HG03558 (cell line): ENCODE results near the gene PARP12.
"Not testable (repeated sequence)": the region's sequence is repeated elsewhere in the genome, so short reads cannot be mapped to it uniquely, and the experiment has no call there.

ENCODE experiments used
- ATAC-seq: cut with Tn5 transposase; IDR thresholded peaks from one replicate; pipeline ENCODE4 v1.9.1; 2021; ENCODE audit warnings: moderate number of reproducible peaks; ENCODE audit not compliant: unreplicated experiment; ENCODE audit errors: extremely low read depth

PARP12 gene

GRCh38 chr7:140062528-140063299, at the start of gene PARP12:
PARP12 (minus strand) TSS chr7:140062951; CDS start chr7:140062847, 104 bp downstream.
- peak; percentile 71 for ATAC-seq

- ATAC-seq = not testable (repeated sequence)
Measured at GRCh38 chr7:140108777-140109176, 46.0 kb upstream of the PARP12 start.

GRCh38 chr7:140096459-140096858, 33.7 kb upstream of the PARP12 start:
- ATAC-seq = no peak

- no peak for ATAC-seq
Measured at GRCh38 chr7:140093375-140093774, 30.6 kb upstream of the PARP12 start.

GRCh38 chr7:140085447-140085846, 22.7 kb upstream of the PARP12 start:
- ATAC-seq = no peak

GRCh38 chr7:140084972-140085371, 22.2 kb upstream of the PARP12 start:
- no peak for ATAC-seq

- ATAC-seq = no peak
Measured at GRCh38 chr7:140084142-140084655, 21.4 kb upstream of the PARP12 start.

- ATAC-seq = no peak
Measured at GRCh38 chr7:140082770-140083169, 20.0 kb upstream of the PARP12 start.

GRCh38 chr7:140081774-140082425, 19.1 kb upstream of the PARP12 start:
- no peak for ATAC-seq

GRCh38 chr7:140080919-140081318, 18.2 kb upstream of the PARP12 start:
- ATAC-seq = no peak

GRCh38 chr7:140079121-140079536, 16.4 kb upstream of the PARP12 start:
- ATAC-seq = no peak

GRCh38 chr7:140078392-140078791, 15.6 kb upstream of the PARP12 start:
- ATAC-seq = no peak

GRCh38 chr7:140074780-140075179, 12.0 kb upstream of the PARP12 start:
- ATAC-seq = no peak

- no peak for ATAC-seq
Measured at GRCh38 chr7:140070546-140070945, 7.8 kb upstream of the PARP12 start.

GRCh38 chr7:140069298-140069949, 6.7 kb upstream of the PARP12 start:
- no peak for ATAC-seq

GRCh38 chr7:140068033-140068432, 5.3 kb upstream of the PARP12 start:
- no peak for ATAC-seq

- no peak for ATAC-seq
Measured at GRCh38 chr7:140067052-140067451, 4.3 kb upstream of the PARP12 start.

- ATAC-seq = no peak
Measured at GRCh38 chr7:140062118-140062527, 628 bp downstream of the PARP12 start.

GRCh38 chr7:140061607-140061930, 1.2 kb downstream of the PARP12 start:
- no peak for ATAC-seq

- no peak for ATAC-seq
Measured at GRCh38 chr7:140060788-140061606, 1.8 kb downstream of the PARP12 start.
